ENCODE data around the gene FPR1.
A peak's percentile ranks its signal among the peaks of the same experiment; 100 is the strongest.

Gene FPR1, protein sequence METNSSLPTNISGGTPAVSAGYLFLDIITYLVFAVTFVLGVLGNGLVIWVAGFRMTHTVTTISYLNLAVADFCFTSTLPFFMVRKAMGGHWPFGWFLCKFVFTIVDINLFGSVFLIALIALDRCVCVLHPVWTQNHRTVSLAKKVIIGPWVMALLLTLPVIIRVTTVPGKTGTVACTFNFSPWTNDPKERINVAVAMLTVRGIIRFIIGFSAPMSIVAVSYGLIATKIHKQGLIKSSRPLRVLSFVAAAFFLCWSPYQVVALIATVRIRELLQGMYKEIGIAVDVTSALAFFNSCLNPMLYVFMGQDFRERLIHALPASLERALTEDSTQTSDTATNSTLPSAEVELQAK

DNA sequence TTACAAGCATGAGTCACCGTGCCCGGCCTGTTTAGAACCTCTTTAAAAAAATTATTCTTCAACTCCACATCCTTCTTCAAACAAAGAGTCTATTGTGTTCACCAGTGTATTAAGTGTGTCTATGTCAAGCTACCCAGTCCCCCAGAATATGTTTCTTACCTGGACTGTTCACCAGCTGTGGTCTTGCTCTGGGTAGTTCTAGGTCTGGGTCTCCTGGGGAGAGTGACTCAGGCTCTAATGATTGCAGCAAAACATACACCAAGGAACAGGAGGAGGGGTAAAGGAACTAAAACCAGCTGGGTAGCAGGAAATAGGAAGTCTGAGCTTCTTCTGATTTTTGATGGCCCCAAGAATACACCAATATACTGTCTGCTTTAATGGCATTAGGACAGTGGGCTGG, at the start of gene FPR1:
Gene FPR1 (minus strand): TSS at position 224 of the 400 bp plus-strand sequence. CDS start 4,884 bp downstream, outside the sequence.
- DNase-seq = no peak

DNA sequence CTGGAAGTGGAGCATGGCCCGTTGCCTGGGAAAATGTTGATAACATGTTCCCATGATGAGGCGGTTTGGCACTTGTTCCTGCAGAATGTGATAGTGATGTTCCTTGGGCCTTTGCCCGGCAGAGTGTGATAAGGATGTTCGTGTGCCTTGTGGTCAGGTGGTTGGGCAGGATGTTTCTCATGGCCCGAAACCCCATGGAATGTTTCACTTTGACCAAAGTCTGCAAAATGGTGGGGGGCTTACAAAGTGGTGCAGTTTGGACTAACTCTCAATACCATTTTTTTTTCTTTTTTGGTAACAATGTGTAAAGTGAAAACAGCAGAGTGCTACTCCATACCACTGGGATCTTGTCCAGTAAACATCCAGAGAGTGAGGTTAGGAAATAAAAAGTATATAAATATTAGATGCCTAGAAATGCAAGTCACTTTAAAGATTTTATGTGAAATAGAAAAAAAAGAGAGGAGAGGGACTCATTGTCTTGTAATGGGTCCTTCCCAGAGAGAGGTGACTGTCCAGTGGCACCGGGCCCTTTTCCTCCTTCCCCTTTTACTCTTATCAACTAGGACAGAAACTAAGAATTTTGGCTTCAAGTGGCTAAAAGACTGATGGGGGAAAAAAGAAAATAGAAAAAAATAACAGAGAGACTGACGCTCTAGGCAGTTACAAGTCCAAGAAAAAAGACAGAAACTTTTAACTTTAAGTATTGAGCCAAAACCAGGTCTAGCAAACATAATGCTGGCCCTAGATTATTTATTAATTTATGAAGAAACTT, 49.0 kb upstream of the FPR1 start:
- no peak for DNase-seq

DNA sequence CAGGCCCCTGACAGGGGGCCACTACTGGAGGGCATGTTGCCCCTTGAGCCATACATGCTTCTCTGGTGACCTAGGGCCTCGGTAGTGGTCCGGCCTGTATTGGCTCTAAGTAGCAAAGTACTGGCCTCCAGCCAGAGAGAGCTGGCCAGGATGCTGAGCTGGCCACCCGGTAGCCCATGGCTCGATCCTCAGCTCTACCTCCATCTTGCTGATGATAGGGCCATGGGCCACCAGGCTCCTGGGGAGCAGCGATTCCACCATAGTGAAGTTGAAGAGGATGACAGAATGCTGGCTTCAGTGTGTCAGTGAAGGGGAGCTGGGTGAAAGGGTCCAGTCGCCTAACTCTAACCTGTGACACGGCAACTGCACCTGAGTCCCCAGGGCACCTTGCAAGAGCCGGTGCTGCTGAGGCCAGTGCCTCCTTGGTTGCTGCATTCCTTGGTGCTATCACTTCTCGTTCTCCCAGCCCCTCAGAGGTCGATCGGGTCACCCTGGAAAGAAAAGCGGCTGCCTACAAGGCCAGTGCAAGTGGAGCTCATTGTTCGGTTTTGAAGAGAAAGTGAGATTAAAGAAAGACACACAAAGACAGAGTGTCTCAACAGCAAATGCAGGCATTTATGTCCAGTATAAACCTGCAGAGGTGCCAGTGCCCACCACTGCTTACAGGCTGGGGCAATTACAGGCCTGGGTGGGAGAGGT, 48.2 kb upstream of the FPR1 start:
- DNase-seq = no peak

DNA sequence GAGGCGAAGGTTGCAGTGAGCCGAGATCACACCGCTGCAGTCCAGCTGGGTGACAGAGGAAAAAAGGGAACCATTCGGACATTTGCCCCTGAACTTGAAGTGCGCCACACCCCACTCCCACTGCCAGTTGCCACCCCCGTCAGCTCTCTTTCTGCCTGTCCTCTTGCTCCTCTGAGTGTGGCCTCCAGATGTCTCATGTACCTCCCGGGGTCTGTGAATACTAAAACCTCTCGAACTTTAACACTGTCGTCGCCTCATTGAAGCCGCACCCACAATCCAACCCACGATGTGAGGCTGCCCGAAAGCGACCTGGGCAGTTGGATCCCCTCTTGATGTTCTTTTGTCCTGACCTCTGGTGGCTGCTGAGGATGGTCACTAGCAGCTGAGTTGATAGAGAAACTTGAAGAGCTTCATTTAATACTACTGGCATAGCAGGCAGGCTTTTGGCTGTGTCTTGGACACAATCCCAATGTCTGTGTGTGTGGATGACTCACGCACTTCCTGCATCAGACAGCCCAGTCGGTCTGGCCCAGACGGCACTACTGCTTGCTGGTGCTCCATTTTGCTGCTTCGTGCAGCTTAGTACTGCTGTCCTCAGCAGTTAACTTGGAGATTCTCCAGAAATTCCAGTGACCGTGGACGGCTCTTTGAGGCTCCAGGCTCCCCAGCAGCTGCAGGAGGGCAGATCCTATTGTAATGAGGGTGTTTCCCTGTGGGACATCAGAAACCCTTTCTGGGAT, 47.5 kb upstream of the FPR1 start:
- DNase-seq = no peak

DNA sequence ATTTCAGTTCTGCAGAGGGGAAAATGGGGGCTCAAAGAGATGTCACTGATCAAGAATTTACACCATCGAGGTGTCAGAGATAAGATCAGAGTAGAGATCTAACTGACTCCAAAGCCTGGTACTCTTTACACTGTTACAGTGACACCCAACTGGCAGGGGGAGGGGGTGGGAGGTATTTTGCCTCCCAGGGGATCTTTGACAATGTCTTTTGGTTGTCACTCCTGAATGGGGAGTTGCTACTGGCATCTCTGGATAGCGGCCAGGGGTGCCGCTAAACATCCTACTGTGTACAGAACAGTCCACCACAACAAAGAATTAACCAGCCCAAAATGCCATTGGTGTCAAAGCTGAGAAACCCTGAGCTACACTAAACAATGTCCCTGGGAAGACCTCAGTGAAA, 46.4 kb upstream of the FPR1 start:
- DNase-seq = no peak

DNA sequence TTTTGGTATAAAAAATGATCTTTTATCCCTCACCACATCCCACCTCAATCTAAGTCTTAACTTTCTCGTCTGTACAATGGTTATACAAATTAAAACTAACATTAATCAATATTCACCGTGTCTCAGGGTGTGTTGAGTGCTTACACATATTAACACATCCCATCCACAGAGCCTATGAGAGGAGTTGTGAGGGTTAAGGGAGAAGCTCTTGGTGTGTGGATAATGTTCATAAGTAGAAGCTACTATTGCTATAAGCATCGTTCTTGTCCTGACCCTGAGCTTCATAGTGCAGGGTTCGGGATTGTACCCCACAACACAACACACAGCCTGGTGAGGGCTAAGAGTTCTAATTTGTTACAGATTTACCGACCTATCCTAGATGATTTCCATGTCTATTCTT, 45.8 kb upstream of the FPR1 start:
- DNase-seq = no peak

DNA sequence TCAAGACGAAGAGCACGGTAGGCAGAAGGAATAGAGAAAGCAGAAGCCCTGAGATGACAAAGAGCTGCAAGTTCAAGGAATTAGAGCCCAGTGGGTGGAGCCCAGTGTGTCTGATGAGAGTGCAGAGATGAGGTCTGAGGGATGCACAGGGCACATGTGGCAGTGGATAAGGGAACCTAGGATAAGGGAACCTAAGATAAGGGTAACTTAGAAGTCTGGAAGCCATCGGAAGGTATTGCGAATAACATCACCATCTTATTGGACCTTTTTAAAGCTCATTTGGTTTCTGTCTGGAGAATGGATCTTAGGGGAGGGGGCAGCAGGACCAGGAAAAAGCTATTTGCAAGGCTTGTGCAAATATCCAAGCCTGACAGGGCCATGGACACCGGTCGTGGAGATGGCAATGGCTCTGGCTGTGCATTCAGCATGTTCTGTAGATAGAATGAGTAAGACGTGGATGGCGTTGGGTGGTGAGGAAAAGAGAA, 44.6 kb upstream of the FPR1 start:
- DNase-seq = no peak

DNA sequence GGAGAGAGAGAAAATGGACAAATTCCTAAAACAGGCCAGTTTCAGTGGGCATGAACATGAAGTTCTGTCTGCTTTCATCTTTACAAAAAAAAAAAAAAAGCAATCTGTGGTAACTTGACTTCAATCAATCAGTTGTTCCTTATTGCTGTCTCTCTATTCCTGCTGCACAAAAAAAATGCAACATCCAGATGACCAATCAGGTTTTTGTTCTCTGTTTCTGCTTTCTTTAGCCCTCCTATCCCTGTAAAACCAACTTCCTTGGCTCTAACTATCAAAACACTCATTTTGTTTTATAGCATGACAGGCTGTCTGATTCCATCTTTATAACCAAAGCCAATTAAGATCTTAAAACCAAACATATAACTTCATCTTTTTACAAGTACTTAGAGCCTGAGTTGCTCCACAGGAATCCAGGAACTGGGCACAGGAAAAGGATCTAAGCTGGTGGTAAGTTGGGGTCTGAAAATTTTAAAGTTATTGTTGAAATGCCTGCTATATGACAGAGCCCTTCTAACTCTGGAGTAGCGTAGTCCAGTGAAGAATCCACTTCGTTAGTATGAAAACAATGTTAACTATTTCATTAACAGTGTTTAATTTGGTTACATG, 43.3 kb upstream of the FPR1 start, which contains the start of gene FPR3:
Gene FPR3 (plus strand): TSS at position 273 of the 606 bp plus-strand sequence. CDS start 28,592 bp downstream, outside the sequence.
- DNase-seq = no peak

DNA sequence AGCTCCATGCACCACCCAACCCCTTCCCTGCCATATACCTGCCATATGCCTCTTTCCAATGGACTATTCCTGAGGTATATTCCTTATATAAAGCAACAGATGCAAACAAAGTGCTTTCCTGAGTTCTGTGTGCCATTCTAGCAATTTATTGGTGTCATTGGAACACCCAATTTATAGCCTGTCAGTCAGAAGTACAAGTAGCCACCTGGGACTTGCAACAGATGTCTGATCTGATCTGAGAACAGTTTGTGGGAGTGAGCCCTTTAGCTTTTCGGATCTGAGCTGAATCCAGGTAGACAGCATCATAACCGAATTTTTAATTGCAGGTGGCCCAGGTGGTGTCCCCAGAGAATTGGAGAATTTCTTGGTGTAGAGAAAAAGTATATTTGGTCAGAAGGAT, 42.3 kb upstream of the FPR1 start:
- no peak for DNase-seq

DNA sequence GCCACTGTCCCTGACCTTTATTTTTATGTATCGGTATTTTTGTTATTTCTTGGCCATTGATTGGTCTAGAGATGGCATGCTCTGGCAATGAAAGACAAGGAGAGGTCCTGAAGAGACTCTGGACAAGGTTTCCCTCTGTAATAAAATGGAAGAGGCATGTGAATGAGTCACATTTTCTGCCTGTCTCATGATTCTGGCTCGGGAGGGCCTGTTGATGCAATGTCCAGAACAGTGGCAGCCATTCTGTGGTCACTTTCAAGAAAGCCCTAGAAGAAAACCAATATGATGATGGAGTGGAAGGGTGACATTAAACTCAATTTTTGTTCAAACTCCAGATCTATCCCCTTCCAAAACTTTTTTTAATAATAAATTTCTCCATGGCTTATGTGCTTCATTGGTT, 41.3 kb upstream of the FPR1 start:
- no peak for DNase-seq

DNA sequence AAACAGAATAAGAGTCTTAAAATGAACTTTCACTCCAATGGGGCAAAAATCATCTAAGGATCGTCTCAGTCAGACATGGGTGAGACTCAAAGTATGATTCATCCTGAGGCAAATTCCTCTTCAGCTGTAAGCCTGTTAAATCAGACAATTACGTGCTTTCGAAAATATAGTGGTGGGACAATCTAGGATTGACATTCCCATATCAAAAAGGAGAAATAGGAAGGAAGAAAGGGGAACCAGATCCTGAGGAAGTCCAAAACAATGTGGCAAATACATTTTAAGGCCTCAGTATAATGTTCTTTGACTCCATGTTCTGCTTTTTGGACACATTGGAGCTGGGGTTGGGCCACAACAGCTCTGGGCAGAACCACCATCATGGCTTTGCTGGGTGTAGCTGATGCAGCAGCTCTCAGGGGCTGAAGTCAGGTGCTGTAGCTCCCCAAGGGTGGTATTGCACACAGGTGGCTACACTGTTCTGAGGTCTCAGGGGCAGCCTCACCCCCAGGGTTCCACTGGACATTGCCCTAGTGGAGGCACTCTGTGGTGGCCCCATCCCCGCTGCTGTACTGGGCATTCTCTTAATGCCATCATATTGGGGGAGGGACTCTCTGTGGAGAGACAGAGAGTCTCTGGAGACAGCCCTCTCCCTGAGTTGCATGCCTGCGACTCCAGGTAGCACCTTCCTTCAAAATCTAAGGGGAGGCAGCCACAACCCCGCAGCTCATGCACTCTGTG, 37.5 kb upstream of the FPR1 start:
- DNase-seq = no peak

DNA sequence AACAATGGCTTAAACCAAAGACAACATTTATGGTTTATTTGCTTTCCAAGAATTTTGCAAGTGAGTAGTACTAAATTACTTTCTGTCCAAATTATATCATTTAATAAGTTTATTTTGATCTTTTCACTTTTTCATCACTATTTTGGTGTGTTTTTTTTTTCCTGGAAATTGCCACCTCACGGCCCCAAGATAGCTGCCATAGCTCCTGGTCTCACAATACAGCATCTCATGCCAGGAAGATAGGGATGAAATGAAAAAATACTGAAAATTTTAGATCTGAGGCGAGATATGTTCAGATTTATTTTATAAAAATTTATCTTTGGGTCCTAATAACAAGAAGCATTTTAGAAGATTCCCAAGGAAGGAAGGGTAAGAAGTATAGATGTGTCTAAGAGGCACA, 36.4 kb upstream of the FPR1 start:
- DNase-seq = no peak

DNA sequence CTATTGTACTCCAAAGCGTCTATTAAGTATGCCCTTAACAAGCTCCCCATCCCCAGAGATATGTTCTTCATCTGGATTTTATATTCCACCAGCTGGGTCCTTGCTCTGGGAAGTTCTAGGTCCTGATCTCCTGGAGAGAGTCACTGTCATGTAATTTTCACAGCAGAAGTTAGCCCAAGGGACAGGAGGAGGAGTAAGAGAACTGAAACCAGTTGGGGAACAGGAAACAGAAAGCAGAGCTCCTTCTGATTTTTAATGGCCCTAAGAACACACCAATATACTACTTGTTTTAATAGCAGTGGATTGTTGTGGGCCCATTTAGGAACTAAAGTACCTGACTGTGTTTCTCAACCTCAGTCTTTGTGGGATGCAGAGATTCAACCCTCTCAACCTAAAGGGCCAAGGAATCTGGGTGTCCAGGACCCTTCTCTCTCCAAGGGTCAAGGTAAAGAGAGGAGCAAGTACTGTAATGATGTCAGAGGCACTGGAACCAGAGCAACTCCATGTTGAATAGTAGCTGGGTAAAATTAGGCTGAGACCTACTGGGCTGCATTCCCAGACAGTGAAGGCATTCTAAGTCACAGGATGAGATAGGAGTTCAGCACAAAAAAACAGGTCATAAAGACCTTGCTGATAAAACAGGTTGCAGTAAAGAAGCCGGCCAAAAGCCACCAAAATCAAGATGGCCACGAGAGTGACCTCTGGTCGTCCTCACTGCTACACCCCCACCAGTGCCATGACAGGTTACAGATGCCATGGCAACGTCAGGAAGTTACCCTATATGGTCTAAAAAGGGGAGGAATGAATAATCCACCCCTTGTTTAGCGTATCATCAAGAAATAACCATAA, 35.2 kb upstream of the FPR1 start:
- DNase-seq = no peak

DNA sequence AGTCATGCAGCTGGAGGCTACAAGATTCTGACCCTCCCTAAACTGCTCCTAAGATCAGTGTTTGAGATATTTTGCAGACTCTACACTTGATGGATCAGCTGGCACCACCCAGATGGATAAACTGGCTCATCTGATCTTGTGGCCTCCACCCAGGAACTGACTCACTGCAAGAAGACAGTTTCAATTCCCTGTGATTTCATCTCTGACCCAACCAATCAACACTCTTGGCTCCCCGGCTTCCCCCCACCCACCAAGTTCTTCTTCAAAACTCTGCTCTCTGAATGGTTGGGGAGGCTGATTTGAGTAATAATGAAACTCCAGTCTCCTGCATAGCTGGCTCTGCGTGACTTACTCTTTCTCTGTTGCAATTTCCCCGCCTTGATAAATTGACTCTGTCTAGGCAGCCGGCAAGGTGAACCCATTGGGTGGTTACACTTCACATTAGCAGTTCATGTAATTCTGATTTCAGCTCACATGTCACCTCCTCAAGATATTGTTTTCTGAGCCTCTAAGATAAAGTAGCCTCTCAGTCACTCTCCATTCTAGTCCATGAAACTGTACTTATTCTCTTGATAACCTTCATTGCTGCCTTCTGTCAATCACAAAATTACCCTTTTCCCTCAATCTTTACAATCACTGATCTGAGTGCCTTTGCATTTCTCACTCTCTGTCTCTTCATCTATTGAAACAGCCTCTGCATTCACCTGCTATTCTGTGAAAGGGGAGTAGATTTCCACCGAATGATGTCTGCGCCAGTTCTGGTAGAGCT, 33.4 kb upstream of the FPR1 start:
- DNase-seq = peak; percentile 1 to 4

DNA sequence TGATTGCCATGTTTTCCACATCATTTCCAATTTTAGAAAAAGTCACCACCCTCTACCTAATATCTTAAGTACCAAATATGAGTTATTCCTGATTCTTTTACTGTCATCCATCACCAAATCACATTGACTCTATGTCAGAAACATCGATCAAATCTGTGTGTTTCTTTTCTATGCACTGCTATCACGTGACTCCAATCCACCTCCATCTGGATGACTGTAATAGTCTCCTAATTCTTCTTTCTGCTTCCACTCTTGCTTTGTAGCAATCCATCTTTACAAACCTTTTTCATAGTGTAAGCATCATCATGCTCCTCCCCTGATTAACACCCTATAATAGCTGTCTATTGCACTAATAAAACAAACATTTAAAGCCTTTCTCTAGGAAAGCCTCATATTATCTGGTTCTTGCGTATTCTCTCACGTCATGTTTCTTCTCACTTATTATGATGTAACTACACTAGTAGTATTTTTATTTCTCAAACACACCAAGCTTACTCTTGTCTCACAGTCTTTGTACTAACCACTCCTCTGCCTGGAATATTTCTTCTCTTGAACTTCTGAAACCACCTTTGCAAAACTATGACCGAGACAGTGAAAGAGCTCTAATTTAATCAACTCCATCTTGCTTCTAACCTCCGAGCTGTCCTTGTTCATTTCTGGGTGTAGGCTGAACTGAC, 32.6 kb upstream of the FPR1 start:
- DNase-seq = no peak

DNA sequence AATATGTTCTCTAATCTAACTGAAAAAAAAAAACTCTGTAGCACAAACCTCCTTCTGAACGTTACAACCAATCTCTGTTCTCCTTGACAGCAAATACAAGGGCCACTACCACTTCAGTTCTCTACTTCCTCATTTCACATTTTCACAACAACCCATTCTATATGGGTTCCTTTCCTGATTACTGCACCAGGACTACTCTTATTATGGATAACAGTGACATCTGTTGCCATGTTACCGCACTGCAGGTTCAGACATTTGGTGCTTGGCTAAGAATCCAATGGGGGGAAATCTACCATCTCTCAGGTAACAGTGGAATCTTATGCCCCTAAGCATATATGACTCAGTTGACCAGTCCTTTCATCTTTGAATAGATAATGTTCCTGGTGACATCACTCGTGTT, 31.7 kb upstream of the FPR1 start:
- DNase-seq = no peak

DNA sequence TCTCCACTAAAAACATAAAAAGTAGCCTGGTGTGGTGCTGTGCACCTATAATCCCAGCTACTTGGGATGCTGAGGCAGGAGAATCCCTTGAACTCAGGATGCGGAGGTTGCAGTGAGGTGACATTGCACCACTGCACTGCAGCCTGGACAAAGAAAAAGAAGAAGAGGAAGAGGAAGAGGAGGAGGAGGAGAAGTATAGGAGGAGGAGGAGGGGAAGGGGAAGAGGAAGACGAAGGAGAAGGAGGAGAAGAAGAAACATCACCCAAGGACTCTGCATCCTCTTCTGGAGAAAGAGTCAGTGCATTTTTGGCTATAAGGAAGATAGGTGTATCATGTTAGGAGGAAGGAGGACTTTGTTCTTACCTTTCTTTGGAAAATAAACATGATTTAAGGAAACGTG, 30.3 kb upstream of the FPR1 start:
- no peak for DNase-seq

DNA sequence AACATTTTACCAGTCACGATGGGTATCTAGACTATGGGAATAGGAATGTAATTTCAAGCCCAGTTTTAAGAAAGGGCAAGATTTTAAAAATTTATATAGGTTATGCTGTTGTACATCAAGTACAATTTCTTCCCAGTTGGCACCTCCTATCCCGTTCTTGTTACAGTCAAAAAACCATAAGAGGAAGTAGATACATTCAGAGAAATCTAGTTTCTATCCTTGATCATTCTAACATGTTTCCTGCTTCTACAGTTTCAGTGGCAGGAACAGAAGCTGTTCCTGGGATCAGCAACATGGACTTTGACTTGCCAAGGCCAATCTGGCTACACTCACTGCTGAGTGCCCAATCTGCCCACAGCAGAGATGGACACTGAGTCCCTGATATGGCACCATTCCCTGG, 28.6 kb upstream of the FPR1 start:
- DNase-seq = no peak

DNA sequence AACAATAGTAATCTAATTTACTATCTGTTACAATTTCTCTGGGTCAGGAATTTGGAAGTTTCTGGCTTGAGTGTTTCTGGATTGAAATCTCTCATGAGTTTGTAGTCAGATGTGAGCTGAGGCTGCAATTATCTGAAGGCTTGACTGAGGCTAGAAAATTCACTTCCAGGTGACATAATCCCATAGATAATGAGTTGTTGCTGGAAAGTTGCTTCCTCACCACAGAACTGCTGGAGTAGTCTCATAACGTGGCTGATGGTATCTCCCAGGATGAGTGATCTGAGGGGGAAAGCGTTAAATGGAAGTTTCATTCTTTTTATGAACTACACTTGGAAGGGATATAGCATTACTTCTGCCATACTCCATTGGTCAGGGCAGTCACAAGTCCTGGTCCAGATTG, 28.0 kb upstream of the FPR1 start:
- no peak for DNase-seq

All from activated CD4-positive, alpha-beta T cell treated with anti-CD3 and anti-CD28 coated beads for 4 hours (primary cell).